ENCODE measurements around the gene SLC9A2.
A peak's percentile ranks its signal among the peaks of the same experiment; 100 is the strongest.

Gene SLC9A2

GRCh38 chr2:102619414-102620319, at the start of gene SLC9A2:
SLC9A2 (plus strand) TSS chr2:102619553; CDS start chr2:102619849, 296 bp downstream.
- intact Hi-C loops (cut with DNase I) = no loop called here

GRCh38 chr2:102575888-102576287, 43.5 kb upstream of the SLC9A2 start:
- no peak for DNase-seq
- intact Hi-C loops (cut with DNase I) = no loop called here

More at GRCh38 chr2:102619414-102620319, at the start of gene SLC9A2:
- DNase-seq = peak in 12 of 42 donors; percentile 4 to 46 (median 22)

DNA sequence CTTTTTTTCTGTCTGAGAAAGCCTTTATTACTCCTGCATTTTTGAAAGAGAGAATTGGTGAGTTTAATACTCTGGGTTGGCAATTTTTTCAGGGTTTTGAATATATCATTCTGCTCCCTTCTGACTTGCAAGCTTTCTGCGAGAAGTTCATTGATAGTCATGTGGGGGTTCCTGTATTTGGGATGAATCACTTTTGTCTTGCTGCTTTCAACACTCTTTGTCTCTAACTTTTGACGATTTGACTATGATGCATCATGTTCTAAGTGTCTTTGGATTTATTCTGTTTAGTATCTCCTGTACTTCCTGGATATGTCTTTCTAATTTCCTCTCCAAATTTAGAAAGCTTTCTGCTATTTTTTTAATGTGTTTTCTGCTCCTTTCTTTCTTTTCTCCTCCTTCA, 41.0 kb upstream of the SLC9A2 start:
- intact Hi-C loops (cut with DNase I) = no loop called here
- peak in 2 of 42 donors; percentile 5 to 16 for DNase-seq

GRCh38 chr2:102581911-102582310, 37.4 kb upstream of the SLC9A2 start:
- DNase-seq = no peak
- intact Hi-C loops (cut with DNase I) = no loop called here

GRCh38 chr2:102582845-102583244, 36.5 kb upstream of the SLC9A2 start:
- DNase-seq = no peak
- intact Hi-C loops (cut with DNase I) = no loop called here

- no peak for DNase-seq
- intact Hi-C loops (cut with DNase I) = no loop called here
Measured at GRCh38 chr2:102585847-102586404, 33.4 kb upstream of the SLC9A2 start.

DNA sequence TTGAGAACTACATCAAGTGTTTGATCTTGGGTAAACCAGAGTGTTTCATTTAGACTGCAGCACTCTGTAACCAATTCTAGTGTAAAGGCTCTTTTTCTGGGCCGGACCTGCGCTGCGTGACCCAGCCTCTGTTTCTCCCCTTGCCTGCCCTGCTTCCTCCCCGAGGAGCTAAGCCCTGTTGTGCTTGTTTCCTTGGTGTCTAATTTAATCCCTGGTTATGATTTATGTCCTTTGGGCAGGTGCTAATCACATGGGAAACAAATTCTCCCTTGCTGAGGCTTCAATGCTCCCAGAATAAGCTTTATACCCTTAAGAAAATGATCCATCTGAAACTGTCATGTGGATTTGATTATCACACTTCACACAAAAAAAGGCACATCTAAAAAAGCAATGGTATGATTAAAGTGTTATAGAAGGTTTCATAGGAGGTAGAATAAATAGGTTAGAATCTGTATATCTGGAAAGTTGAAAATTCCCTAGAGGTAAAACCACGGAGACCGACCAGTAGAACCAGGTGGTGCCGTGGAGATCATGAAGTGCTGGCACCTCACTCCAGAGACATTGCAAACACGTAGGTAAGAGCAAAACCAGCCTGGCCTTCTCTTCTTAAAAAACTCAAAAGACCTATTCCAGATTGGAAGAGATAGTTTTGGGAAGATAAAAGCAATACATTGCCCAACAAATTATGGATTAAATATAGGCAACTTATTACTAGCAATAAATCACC, 31.0 kb upstream of the SLC9A2 start:
- intact Hi-C loops (cut with DNase I) = no loop called here
- no peak for DNase-seq

DNA sequence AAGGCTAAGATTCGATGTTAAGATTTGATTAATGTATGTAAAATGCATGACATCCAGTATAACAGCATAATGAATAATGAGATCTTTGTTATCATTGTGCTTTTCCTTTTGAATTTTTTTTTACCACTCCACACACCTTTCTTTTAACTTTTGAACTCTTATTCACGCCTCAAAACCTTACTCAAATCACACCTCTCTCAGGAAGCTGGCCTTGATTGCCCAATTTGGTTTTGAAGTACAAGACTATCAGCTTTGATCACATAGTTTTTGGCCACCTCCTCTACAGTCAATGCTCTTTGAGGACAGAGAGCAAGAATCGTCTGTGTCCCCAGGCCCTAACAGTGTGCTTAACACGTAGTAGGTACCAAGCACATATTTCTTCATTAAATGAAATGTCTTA, 29.9 kb upstream of the SLC9A2 start:
- no peak for DNase-seq
- intact Hi-C loops (cut with DNase I) = no loop called here

DNA sequence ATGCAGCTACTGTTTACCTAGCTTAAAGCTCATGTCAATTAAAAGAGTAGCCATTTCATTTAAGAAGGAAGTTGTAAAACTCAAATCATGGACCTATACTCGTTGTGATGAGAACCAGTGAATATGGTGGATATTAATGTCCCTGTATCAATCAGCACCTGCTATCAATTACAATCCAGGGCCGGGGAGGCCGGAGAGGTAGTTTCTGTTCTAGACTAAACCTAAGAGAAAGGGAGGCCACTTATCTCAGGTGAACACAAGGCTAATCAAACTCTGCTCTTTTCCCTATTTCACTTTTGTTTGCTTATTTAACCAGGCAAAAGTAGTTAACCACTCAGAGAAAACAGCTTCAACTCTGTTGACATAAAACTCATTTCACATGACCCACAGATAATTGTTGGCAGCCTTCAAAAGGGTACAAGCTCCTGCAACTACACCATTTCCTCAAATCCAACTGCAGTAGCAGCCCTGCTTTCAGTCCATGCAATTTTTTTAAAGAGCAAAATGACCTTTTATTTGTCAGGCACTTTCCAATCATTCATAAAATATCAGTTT, 27.8 kb upstream of the SLC9A2 start:
- intact Hi-C loops (cut with DNase I) = no loop called here
- no peak for DNase-seq

- intact Hi-C loops (cut with DNase I) = no loop called here
- no peak for DNase-seq
Measured at GRCh38 chr2:102592601-102593000, 26.8 kb upstream of the SLC9A2 start.

DNA sequence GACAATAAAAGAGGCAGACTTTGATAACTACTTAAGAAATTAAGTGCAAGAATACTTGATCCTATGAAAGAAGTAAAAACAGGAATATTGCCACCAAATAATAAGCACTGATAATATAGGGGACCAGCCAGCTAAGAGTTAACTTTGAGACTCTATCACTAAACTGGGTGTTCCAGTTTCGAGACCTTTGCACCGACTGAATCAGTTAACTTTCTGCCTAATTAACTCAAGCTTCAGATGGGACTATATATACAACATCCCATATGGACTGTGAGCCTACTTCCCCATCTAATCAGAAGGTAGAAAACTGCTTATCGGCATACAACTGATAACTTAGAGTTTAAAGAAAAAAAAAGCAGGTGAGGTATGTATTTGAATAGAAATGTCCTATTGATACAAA, 25.8 kb upstream of the SLC9A2 start:
- DNase-seq = no peak
- intact Hi-C loops (cut with DNase I) = no loop called here

DNA sequence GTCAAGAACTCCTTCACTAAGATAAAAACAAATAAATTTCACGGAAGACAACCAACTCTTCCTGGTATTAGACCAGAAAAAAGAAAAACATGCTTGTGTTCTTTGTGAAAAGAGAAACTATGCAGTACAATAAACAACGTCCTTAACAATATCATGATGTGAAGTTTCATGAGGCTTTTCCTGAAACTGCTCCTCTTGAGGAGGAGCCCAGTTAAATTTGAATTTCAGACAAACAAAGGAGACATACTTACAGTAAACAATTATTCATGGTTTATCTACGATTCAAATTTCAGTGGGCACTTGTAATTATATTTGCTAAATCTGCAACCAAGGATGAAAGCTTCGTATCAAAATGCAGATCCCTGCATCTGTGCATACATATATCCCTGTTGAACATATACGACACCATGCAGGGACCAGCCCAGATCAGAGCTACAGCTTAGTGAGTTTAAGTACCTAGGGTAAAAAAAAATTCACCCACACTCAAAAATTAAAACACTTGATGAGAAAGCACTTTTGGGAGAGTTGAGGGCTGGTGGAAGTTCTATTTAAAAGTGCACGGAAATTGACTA, 24.8 kb upstream of the SLC9A2 start:
- intact Hi-C loops (cut with DNase I) = no loop called here
- no peak for DNase-seq

DNA sequence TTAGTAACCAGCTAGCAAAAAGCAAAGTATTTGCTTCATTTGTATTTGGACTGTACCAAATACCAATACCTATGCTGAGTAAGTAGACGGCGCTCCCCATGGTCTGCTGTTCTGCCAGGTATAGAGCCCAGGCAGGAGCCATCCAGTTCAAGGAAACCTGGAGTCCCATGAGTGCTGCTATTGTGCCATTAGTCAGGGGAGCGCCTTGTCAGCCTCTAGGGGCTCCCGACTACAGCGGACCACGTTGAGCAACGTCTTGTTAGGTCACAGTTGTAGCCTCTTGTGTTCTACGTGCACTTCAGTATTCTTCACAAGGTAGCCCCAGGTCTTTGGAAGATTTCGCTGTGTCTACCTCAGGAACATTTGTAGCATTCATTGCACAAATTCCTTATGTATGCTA, 21.6 kb upstream of the SLC9A2 start:
- intact Hi-C loops (cut with DNase I) = no loop called here
- no peak for DNase-seq

DNA sequence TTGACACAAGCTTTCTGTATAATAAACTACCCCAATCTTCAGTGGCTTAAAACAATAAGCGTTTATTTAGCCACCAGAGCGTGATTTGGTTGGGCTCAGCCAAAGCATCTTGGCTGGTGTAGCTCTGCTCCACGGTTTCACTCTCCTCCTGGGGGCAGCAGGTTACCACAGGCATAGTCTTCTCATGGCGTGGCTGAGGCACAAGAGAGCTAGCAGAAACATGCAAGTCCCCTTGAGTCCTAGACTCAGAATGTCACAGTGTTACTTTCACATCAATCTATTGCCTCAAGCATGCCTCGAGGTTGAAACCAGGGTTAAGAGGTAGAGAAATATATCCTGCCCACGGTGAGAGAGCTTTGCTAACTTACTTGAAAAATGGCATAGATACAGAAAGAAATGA, 19.9 kb upstream of the SLC9A2 start:
- no peak for DNase-seq
- intact Hi-C loops (cut with DNase I) = no loop called here

DNA sequence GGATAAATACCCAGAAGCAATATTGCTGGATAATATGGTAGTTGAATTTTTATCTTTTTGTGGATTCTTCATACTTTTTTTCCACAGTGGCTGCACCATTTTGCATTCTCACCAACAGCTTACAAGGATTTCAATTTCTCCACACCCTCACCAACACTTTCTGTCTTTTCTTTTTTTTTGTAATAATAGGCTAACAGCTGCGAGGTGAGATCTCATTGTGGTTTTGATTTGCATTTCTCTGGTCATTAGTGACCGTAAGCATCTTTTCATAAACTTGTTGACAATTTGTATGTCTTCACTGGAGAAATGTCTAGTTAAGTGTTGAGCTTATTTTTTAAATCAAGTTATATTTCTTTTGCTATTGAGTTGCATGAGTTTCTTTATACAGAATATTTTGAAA, 17.6 kb upstream of the SLC9A2 start:
- DNase-seq = no peak
- intact Hi-C loops (cut with DNase I) = no loop called here

DNA sequence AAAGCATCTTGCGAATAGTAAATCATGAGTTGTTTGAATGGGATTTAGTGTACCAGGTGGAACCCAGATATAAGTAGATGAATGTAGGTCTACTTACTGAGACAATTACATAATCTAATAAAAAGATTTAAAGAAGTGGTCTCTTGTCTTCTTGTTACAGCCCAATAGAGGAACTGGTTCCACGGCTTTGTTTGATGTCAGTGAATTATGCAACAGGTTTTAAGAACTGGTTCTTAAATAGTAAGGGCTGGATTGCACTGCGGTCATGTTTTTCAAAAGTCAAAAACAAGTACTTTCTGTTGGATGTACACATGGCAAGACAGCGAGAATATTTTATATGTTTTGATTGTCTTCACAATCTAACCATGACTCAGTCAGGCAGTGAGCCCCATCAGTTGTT, 15.4 kb upstream of the SLC9A2 start:
- no peak for DNase-seq
- intact Hi-C loops (cut with DNase I) = no loop called here

- DNase-seq = no peak
- intact Hi-C loops (cut with DNase I) = no loop called here
Measured at GRCh38 chr2:102604769-102605168, 14.6 kb upstream of the SLC9A2 start.

- no peak for DNase-seq
Measured at GRCh38 chr2:102606353-102606752, 13.0 kb upstream of the SLC9A2 start.

GRCh38 chr2:102615620-102616436, 3.5 kb upstream of the SLC9A2 start:
- intact Hi-C loops (cut with DNase I) = no loop called here
- DNase-seq = peak; percentile 33 to 88 (median 66)

More at GRCh38 chr2:102606353-102606752, 13.0 kb upstream of the SLC9A2 start:
- intact Hi-C loops (cut with DNase I) = no loop called here
